Neural progenitor cell (in vitro differentiated cells): ENCODE data around the gene ADARB2.

Experiments used
- EZH2 ChIP-seq: fragments of 200-600 bp; sonication (generic); IDR thresholded peaks from 2 replicates; pipeline ENCODE4 v1.6.1; 2017; ENCODE audit warnings: antibody characterized with exemption, mild to moderate bottlenecking, moderate library complexity
- EZH2phosphoT487 ChIP-seq: fragments of 200-600 bp; sonication (generic); IDR thresholded peaks from 2 replicates; pipeline ENCODE4 v1.6.1; 2017; ENCODE audit warnings: antibody characterized with exemption
- TF ChIP-seq, protein P1 (sequence below): fragments of 200-600 bp; sonication (generic); IDR thresholded peaks from 2 replicates; pipeline ENCODE4 v1.5.1; 2017; ENCODE audit warnings: antibody characterized with exemption, mild to moderate bottlenecking

DNA sequence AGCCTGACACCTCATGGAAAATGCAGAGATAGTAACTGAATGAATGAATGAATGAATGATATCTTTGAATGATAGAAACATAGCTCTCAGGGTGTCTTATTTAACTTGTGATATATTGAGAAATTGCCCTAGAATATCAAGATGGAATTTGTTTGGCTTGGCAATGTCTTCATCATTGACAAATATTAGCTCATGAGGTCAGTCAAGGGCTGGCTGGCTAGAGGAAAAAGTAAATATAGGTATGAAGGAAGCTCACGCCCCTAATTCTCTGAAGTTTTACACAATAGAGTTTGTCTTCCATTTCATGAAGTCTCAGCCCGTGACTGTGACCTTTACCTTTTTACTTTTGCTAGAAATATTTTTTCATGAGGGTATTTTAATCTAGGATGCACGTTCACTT, 305.2 kb downstream of the ADARB2 start:
- TF ChIP-seq, protein P1, sequence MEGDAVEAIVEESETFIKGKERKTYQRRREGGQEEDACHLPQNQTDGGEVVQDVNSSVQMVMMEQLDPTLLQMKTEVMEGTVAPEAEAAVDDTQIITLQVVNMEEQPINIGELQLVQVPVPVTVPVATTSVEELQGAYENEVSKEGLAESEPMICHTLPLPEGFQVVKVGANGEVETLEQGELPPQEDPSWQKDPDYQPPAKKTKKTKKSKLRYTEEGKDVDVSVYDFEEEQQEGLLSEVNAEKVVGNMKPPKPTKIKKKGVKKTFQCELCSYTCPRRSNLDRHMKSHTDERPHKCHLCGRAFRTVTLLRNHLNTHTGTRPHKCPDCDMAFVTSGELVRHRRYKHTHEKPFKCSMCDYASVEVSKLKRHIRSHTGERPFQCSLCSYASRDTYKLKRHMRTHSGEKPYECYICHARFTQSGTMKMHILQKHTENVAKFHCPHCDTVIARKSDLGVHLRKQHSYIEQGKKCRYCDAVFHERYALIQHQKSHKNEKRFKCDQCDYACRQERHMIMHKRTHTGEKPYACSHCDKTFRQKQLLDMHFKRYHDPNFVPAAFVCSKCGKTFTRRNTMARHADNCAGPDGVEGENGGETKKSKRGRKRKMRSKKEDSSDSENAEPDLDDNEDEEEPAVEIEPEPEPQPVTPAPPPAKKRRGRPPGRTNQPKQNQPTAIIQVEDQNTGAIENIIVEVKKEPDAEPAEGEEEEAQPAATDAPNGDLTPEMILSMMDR = no peak
- TF ChIP-seq EZH2 = no peak
- no peak for TF ChIP-seq EZH2phosphoT487
